Medulla oblongata (tissue), 1 donor: ENCODE results near the gene PTTG1IP2.

Experiments
- DNase-seq: peaks from one replicate; pipeline ENCODE4 v3.0.0-alpha.2; 2015; ENCODE audit errors: extremely low spot score

Gene PTTG1IP2

GRCh38 chr7:90474284-90475210 is 5.1 kb downstream of the PTTG1IP2 start:
- DNase-seq, result no peak

- DNase-seq, result no peak
These were observed 13.8 kb downstream of the PTTG1IP2 start for GRCh38 chr7:90483251-90483650.

- no peak for DNase-seq
These were observed 15.3 kb downstream of the PTTG1IP2 start for GRCh38 chr7:90484706-90485105.

GRCh38 chr7:90485734-90486316 is 16.4 kb downstream of the PTTG1IP2 start:
- DNase-seq, result no peak

- DNase-seq, result no peak
These were observed 18.4 kb downstream of the PTTG1IP2 start for GRCh38 chr7:90487808-90488207.

GRCh38 chr7:90488220-90488619 is 18.8 kb downstream of the PTTG1IP2 start:
- DNase-seq, result no peak

- DNase-seq, result no peak
These were observed 22.8 kb downstream of the PTTG1IP2 start for GRCh38 chr7:90492250-90492649.

GRCh38 chr7:90495241-90495640 is 25.8 kb downstream of the PTTG1IP2 start:
- DNase-seq, result no peak

- DNase-seq, result no peak
These were observed 33.1 kb downstream of the PTTG1IP2 start for GRCh38 chr7:90502539-90502938.

GRCh38 chr7:90503367-90503766 is 33.9 kb downstream of the PTTG1IP2 start:
- DNase-seq, result no peak

- no peak for DNase-seq
These were observed 38.3 kb downstream of the PTTG1IP2 start for GRCh38 chr7:90507692-90508091.

GRCh38 chr7:90511776-90512175 is 42.3 kb downstream of the PTTG1IP2 start:
- DNase-seq, result no peak

GRCh38 chr7:90512821-90513254 is 43.4 kb downstream of the PTTG1IP2 start:
- no peak for DNase-seq

- DNase-seq, result no peak
These were observed 46.8 kb downstream of the PTTG1IP2 start for GRCh38 chr7:90516257-90516656.

GRCh38 chr7:90518630-90519029 is 49.2 kb downstream of the PTTG1IP2 start:
- DNase-seq, result no peak

GRCh38 chr7:90520484-90520883 is 51.0 kb downstream of the PTTG1IP2 start:
- DNase-seq, result no peak

- DNase-seq, result no peak
These were observed 60.8 kb downstream of the PTTG1IP2 start for GRCh38 chr7:90530263-90530662.

GRCh38 chr7:90532231-90532929 is 62.9 kb downstream of the PTTG1IP2 start:
- no peak for DNase-seq

GRCh38 chr7:90536449-90536848 is 67.0 kb downstream of the PTTG1IP2 start:
- DNase-seq, result peak; percentile 41

- DNase-seq, result no peak
These were observed 69.0 kb downstream of the PTTG1IP2 start for GRCh38 chr7:90538405-90538804.

- no peak for DNase-seq
These were observed 71.0 kb downstream of the PTTG1IP2 start for GRCh38 chr7:90540406-90540805.

GRCh38 chr7:90551036-90551435 is 81.6 kb downstream of the PTTG1IP2 start:
- DNase-seq, result no peak

GRCh38 chr7:90552521-90552920 is 83.1 kb downstream of the PTTG1IP2 start:
- DNase-seq, result no peak
